Thyroid gland (tissue), 4 donors: ENCODE results near the gene BPIFB4.

Experiments
- CTCF ChIP-seq, 6 experiments: fragments of 200-600 bp in 3 of 6; fragments of 450-650 bp in 3 of 6; sonication (generic) in 3 of 6; IDR thresholded peaks; one replicate each; pipeline ENCODE4 v1.5.1; 2016 to 2019; ENCODE audit warnings: antibody characterized with exemption in 6 of 6, mild to moderate bottlenecking in 2 of 6, inconsistent platforms in 1 of 6, moderate library complexity in 1 of 6
- POLR2A ChIP-seq, 2 donors: fragments of 450-650 bp; IDR thresholded peaks; one replicate each; pipeline ENCODE4 v1.6.1; 2017; ENCODE audit warnings: antibody characterized with exemption in 2 of 2, mild to moderate bottlenecking in 2 of 2, moderate library complexity in 1 of 2

DNA sequence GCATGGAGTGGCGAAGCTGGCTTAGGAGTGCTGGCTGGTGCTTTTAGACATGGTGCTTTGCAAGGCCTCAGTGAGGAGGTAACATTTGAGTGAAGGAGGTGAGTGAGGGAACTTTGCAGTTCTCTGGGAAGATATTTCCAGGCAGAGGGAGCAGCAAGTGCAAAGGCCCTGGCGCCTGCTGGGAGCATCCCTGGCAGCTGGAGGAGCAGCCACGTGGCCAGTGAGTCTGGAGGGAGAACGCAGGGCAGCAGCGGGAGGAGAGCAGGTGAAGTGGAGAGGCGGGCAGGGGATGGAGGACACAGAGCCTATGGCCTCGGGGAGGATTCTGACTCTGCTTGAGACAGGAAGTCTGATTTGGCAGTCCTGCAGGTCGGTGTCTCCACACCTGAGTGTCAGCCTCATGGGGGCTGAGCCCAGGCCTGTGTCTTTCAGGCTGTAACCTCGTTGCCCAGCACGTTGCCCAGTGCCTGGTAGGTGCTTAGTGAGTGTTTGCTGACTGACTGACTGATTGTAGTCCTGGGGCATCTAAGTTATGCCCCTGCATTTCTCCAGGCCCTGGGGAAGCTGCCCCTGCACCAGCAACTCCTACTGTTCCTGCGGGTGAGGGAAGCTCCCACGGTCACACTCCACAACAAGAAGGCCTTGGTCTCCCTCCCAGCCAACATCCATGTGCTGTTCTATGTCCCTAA, 11.0 kb upstream of the BPIFB4 start:
- no peak for TF ChIP-seq CTCF (IDR thresholded peaks at IDR 0.05)
- TF ChIP-seq POLR2A (IDR thresholded peaks at IDR 0.05), result no peak
